ENCODE data around the gene QSER1. TPM values are rescaled to one million over a fixed set of nuclear protein-coding genes. Genes with fewer than 3 reads are reported as not detected.

The QSER1 gene
- total RNA-seq, 1 experiment from 2014 or later = 23.5 TPM

DNA sequence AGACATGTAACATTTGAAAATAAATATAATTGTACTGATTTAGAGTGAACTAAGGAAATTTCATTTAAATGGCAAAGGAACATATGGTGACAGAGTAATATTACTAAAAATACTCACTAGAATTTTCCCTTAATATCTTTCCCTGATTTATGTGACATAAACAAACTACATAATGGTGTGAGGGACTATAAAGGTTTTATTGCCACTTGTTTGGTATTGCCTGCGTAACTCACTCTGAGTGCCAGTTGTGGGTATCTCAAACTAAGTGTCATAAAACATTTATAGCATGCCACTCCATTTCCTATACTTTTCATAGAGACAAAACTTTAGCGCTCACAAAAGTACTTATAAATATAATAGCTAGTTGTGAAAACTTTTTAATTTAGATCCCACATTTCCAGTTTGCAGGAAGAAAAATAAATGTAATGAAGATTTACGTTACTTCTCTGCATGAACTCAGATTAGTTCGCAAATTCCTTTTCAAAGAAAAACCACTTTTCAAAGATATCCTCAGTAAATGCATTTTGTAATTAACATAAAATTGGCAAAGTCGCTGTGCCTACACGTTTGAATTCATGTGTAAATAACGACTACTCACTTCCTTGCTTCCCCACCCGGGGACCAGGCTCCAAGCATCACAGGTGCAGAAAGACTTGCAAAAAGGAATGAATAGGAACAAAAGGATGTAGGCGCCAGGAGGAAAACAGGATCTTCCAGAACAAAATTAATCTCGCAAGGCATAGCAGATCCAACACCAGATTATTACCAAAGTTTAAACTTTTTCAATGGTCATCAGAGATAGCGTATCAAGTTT lies 1.6 kb upstream of the QSER1 start:
- no peak for DNase-seq (ENCODE audit: low spot score)

DNA sequence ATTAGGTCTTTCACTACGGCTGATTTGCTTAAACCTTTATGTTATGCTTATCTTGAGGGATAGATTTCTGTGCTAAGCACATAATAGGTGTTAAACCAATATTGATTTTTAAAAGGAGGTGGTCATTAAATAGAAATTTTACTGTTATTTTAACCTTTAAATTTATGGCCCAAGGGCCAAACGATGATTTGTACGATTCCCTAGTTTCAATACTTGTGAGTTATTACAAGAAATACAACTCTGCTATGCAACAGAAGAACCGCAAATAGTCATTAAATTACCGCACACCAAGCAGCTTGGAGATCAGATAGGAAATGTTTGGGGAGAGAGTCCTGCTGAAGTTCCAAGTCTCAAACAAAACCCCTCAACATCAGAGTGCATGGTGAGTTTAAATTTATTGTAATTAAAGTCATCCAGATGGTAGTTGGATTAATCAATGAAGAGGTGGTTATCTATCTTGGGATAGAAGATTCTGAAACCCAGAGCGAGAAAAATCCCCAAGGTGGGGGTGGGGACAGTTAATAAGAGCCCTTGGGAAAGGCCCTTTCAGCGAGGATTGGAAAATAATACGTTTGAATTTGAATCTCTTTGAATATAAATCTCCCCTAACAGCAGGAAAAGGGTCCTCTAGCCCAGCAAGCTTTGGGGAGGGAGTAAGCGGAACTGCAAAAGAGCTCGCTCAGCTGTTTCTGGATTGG lies 805 bp upstream of the QSER1 start:
- no peak for DNase-seq (ENCODE audit: low spot score)

DNA sequence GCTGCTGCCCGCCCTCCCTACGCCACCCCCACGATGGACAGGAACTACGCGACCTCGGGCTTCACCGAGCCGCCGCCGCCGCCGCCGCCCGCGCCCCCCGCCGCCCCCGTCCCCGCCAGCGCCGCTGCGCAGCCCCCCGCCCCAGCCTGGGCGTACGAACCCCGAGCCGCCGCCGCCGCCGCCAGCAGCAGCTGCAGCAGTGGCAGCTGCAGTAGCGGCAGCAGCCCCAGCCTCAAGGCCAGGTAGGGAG lies 407 bp downstream of the QSER1 start:
- no peak for DNase-seq (ENCODE audit: low spot score)

DNA sequence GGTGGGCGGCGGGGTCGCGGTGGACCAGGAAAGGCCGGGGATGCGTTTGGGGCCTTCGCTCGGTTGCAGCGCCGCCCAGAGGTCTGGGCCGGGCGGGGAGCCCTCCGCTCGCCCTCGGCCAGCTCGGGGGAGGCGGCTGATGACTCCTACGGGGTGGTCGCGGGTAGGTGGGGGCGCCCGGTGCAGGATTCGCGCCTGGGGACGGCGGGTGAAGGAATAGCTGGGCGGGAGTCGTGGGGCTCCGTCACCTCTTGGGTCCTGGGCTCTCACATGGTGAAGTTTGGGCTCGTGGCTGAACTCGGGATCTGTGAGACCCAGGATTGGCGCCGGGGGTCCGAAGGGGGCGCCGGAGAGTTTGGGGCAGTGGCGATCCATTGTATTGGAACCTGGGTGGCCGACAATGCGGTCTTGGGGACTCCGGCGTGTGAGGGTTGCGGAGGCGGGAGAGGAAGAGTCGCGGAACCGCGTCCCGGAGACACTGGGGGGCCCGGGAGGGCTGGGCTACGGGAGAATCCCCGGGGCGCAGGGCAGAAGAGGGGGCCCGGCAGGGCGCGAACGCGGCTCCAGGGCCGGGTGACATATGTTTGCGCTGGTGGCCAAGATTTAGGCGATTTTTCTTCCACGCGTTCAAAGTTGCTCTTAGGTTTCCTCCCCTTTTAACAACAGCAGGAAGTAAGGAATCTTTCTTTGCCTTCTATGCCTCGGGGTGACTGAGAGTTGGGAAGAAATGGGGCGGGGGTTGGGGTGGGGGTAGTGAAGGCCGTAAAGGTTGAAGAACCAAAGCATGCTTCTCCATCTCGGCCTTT lies 935 bp downstream of the QSER1 start:
- DNase-seq (ENCODE audit: low spot score) = peak; percentile 35

DNA sequence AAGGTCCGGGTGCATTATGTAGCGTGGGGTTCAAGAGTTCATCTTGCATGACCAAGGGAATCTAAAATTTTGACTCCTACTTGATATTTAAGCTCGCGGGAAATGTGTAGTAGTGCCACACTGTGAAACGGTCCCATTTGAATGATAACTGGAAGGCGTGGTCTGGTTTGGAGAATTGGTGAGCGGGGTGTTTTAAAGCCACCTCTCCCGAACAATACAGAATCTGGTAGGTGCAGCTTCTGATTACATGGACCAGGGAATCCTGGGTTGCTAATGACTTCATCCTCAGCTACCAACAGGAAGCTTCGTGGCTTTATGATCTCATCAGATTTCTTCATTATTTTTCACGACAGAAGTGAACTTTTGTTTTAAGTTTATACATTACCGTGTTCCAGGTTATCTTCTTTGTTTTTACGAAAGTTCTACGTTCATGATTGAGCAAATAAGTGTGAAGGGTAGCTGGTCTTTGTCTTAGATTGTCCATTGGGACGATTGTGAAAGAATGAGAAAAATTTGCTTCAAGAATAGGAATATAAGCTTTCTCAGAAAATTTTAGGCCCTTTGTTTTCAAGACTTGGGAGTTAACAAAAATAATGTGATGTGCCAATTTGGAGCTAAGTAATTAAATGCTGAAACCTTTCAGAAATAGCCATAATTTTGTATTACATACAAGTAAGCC lies 1.7 kb downstream of the QSER1 start:
- peak; percentile 90 for DNase-seq (ENCODE audit: low spot score)

- no peak for DNase-seq (ENCODE audit: low spot score)
These were observed 2.3 kb downstream of the QSER1 start for GRCh38 chr11:32894921-32895320.

GRCh38 chr11:32895471-32895870 lies 2.9 kb downstream of the QSER1 start:
- DNase-seq (ENCODE audit: low spot score) = no peak

- DNase-seq (ENCODE audit: low spot score) = no peak
These were observed 4.5 kb downstream of the QSER1 start for GRCh38 chr11:32897103-32897502.

- DNase-seq (ENCODE audit: low spot score) = no peak
These were observed 6.8 kb downstream of the QSER1 start for GRCh38 chr11:32899438-32899837.

- DNase-seq (ENCODE audit: low spot score) = no peak
These were observed 9.6 kb downstream of the QSER1 start for GRCh38 chr11:32902089-32902665.

DNA sequence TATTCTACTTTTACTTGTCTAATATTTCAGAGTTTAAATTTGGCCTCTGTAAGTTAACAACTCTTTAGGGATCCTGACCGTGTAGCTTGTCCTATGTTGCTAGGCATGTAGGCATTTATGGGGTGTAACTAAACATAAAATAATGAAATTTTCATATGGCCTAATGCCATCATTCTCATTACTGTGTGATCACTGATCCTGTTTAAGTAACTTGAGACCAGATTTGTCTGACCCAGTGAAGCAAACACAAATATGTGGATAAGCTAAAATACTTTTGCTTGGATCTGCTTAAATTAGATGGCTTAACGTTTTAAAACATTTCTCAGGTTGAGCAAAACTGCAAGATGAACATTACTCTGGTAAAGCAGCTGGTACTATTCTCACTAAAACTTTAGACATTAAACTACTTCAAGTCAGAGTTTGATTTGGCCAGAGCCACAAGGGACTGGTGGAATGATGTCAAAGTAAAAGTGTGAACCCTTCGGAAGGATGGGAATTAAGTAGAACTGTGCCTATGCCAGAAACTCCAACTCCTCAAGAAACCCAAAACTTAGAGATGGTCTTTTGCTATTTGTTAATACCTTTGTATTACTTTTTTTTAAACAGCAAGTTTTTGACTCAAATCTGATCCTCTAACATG lies 12.5 kb downstream of the QSER1 start:
- no peak for DNase-seq (ENCODE audit: low spot score)

GRCh38 chr11:32908619-32909018 lies 16.0 kb downstream of the QSER1 start:
- no peak for DNase-seq (ENCODE audit: low spot score)

GRCh38 chr11:32911413-32911812 lies 18.8 kb downstream of the QSER1 start:
- DNase-seq (ENCODE audit: low spot score) = no peak

DNA sequence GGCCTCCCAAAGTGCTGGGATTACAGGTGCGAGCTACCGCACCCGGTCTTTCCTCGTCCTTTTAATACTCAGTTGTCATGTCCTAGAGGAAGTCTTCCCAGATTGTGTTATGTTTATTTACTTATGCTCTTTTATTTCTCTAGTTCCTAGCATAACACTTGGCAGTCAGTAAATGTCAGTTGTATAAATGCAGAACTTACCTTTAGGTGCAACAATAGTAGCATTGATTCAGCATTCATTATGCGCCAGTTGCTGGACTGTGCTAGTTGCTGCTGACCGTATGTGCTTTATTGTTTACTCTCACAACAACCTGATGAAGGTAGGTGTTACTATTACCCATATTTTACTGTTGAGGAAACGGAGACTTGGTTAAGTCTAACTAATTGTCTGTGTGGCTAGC lies 20.8 kb downstream of the QSER1 start:
- no peak for DNase-seq (ENCODE audit: low spot score)

DNA sequence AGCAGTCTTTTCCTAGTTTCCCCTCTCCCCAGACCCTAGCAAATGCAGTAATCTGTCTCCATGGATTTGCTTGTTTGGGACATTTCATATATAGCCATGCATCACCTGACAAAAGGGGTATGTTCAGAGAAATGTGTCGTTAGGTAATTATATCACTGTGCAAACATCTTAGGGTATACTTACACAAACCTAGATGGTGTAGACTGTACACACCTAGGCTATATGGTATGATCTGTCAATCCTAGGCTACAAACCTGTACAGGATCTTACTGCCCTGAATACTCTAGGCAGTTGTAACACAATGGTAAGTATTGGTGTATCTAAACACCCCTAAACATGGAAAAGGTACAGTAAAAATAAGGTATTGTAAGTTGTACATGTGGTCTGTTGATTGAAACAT lies 23.8 kb downstream of the QSER1 start:
- DNase-seq (ENCODE audit: low spot score) = no peak

GRCh38 chr11:32916994-32917393 lies 24.4 kb downstream of the QSER1 start:
- DNase-seq (ENCODE audit: low spot score) = no peak

DNA sequence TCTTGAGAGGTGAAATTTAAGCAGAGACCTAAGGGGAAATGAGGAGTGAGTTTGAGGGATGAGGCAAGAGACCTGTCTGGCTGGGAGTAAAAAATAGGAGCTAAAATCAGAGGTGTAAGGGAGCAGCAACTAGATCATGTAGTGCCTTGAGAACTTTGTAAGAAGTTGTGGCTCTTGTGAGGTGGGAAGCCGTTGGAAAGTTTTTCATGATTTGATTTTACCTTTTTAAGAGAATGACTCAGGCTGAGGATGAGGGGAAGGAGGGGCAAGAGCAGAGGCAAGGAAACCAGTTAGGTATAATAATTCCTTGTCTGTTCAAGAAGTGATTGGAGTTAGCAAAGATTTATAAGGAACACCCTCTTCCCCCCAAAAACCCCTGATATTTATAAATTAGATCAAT lies 25.8 kb downstream of the QSER1 start:
- no peak for DNase-seq (ENCODE audit: low spot score)

DNA sequence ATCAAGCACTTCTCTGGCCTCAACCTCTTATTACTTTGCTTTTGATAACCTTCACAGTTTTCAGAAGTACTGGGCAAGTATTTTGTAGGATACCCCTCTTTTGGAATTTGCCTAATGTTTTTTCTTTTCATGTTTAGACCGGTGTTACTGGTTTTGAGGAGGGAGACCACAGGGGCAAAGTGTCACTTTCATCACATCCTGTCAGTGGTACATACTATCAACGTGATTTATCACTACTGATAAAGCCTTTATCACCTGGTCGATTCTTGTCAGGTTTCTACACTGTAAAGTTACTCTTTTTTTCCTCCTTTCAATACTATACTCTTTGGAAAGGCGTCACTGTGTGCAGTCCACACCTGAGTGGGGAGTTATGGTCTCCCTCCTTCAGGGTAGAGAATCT lies 26.7 kb downstream of the QSER1 start:
- no peak for DNase-seq (ENCODE audit: low spot score)

- DNase-seq (ENCODE audit: low spot score) = no peak
These were observed 28.0 kb downstream of the QSER1 start for GRCh38 chr11:32920570-32920969.

DNA sequence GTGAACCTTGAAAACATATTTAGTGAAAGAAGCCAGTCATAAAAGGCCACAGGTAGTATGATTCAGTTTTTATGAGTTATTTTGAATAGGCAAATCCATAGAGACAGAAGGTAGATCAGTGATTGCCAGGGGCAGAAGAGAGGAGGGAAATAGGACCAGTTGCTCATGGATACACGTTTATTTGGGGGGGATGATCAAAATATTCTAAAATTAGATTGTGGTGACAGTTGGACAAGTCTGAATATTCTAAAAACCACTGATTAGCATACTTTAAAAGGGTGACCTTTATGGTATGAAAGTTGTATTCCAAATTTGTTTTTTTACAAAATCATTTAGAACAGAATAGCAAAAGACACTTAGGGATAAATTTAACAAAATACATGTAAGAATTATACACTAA lies 28.6 kb downstream of the QSER1 start:
- DNase-seq (ENCODE audit: low spot score) = no peak

DNA sequence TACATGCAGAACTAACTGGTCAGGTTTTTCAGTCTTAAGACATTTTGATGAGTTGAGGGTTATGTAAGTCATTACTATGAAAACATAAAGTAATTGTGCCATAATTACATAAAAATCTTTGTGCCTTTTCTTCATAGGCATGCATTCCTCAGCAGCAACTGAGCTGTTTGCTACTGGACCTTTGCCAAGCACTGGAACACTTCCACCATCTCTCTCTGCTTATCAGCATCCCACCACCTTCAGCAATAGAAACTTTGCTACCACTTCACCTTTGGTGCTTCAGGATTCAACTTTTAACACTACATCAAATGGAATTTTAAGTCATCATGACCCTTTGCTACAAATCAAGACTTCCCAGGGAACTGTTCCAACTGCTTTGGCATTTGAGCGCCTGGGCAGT lies 39.0 kb downstream of the QSER1 start:
- DNase-seq (ENCODE audit: low spot score) = no peak
